GM19193 (cell line): ENCODE measurements around the gene MYADML2.

Experiments used
- POLR2A ChIP-seq: IDR thresholded peaks from 4 replicates; pipeline ENCODE4 v1.6.1; 2011; ENCODE audit not compliant: insufficient read depth, insufficient read length; ENCODE audit errors: extremely low read depth

MYADML2 gene

DNA sequence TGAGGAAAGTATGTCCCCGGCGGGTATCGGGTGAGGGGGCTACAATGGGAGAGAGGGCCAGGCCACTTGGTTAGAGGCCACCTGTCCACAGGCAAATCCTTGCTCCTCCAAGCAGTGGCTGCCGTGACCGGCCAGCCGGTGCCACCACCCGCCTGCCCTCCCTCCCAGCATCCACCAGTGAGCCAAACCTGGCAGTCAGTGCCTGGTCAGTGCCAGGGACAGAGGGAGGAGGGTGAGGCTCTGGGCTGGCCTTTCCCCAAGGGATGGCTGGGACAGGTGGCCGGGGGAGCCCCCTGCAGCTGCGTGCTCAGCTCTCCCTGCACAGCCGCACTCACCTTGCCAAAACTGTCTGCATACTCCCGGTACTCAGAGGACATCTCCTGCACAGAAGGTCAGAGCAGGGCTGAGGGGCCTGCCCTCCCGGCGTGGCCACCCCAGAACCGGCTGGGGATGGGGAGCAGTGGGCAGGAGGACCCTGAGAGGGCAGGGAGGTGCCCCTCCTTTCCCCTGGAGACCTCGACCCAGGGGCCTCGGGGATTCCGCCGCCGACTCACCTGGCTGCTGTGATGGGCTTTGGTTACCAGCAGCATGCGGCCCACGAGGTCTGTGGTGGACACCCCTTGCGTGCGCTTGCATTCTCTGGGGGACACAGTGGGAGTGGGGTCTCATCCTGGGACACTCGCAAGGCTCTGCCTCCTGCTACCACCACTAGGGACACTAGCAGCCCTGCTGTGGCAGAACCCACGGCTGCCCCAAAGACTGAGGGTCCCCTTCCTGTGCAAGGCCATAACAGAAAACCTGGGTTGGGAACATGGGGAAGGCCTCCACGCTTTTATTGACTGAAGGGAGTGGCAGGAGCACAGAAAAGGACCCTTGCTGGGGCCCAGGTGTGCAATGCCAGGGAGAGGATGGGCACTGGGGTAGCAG is 39.6 kb downstream of the MYADML2 start:
- no peak for TF ChIP-seq POLR2A

DNA sequence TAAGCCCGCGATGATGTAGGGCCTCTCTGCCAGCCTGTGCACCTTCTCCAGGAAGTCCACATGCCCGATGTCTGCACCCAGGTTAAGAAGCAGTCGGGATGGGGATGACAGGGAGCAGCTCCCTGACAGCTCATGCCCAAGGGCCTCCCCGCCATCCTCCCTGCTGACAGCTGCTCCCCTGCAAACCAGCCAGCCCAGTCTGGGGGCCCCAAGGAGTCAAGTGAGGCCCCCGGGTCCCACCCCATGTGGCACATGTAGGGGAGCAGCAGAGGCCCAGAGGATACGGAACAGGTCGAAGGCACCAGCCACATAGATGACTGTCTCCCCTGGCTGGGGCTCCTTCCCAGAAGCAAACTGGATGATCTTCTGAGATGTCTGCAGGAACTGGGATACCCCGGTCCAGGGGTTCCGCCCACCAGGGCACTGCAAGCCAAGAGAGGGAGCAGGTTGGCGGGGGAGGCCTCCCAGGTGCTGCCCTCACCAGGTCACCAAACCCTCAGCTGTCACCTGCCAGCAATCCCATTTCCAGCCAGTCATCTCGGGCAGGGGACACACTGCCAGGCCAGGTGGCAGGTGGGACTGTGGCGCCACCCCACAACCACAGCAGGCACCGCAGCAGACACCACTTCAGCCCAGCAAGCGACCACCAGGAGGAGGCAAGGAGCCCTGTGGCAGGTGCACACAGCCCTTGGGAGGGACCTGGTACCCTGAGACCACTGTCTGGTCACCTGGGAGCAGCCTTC is 40.4 kb downstream of the MYADML2 start:
- no peak for TF ChIP-seq POLR2A

DNA sequence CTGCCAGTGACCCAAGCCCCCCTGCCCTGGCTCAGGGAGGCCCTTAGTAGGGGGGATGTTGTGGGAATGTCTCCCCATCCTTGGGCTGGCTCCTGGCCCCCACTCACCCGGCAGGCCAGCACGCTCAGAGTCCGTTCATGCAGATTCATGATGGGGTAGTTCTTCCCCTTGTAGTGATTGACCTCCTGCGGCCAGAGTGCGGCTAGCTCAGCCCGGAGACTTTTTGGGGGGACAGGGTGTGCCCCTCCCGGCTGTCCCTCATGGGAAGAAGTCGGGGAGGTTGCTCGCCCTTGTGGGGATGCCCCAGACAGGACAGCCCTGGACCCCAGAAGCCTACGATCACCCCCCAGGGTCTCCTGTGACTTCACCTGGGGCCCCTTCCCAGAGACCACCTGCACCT is 41.0 kb downstream of the MYADML2 start:
- no peak for TF ChIP-seq POLR2A

GRCh38 chr17:81905424-81905875 is 41.6 kb downstream of the MYADML2 start:
- no peak for TF ChIP-seq POLR2A

- no peak for TF ChIP-seq POLR2A
Measured at GRCh38 chr17:81904600-81905423, 42.2 kb downstream of the MYADML2 start.

DNA sequence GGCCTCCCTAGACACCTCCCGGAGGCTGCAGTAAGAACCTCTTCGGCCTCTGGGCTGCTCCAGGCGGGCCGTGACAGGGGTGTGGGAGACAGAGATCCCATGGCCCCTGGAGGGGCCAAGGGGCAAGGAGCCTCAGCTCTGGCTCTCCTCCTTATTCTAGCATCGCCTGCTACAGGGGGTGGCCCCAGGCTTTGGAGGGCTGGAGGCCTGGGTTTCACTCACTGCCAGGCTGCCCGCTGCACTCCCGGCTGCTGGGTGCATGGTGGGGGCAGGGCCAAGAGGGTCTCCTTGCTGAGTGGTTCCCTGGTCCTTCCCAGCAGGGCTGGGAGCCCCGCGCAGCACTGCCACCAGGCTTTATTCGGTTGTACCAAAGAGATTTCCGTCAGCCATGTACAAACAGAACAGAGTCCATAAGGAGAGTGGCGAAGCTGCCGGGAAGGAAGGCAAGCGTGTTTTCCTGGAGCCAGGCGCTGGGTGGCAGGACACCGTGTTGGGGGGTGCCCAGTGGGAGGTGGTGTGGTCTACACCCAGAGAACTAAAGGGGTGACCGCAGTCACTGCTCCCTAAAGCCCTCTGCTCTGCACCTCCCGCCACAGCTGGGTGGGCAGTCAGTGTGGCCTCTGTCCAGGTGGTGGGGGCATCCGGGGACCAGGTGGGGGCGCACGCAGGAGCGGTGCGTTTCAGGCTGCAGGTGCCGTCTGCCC is 43.0 kb downstream of the MYADML2 start:
- TF ChIP-seq POLR2A = no peak

DNA sequence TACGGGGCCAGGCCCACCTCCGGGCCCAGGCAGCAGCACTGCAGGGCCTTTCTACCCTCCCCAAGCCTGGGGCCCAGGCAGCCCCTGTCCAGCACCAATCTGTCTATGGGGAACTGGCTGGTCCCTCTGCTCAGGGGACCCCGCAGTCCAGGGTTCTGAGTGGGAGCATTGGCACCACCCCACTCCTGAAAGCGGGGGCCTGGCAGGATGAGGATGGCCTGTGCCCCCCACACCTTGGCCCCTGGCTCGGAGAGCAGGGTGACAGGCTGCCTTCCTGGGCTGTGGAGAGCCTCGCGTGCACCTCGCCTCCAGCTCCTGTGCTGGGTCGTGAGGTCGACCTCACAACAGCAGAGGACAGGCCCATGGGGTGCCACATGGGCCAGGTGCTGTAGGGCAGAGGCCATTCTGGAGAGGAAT is 43.6 kb downstream of the MYADML2 start:
- TF ChIP-seq POLR2A = no peak

DNA sequence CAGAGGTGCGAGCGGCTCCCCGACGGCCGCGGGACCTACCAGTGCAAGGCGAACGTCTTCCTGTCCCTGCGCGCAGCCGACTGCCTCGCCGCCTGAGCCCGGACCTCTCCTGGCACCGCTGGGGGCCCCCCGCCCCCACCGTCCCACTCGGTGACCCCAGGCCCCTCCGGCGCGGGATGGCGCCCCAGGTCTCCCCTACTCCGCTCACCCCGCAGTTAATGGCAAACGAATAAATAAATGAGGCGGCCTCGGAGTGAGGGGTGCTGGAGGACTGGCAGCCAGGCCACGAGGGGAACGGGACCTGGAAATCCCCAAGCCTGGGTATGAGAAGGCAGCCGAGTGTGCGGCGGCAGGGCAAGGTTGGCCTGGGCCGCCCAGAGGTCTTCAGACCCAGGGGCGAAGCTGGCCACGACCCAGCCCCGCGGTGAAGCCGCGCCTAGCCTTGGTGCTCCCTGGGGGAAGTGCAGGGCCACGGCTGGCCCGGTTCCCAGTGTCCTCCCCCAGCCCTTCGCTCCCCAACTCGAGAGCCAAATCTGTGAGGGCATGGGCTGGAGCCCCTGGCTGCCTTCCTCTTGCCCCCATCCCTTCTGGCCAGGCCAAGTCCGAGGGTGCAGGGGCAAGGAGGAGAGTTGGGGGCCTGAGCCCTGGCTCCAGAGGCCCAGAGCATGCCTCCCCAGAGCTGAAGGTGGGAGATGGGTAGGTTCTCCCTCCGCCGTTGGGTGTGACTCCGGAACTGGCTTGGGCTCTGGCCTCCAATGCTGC is 44.2 kb downstream of the MYADML2 start:
- TF ChIP-seq POLR2A = no peak

GRCh38 chr17:81902023-81902652 is 44.9 kb downstream of the MYADML2 start, which contains the start of gene NPB:
Gene NPB (plus strand): TSS chr17:81902238. CDS start chr17:81902278, 40 bp downstream.
- no peak for TF ChIP-seq POLR2A

DNA sequence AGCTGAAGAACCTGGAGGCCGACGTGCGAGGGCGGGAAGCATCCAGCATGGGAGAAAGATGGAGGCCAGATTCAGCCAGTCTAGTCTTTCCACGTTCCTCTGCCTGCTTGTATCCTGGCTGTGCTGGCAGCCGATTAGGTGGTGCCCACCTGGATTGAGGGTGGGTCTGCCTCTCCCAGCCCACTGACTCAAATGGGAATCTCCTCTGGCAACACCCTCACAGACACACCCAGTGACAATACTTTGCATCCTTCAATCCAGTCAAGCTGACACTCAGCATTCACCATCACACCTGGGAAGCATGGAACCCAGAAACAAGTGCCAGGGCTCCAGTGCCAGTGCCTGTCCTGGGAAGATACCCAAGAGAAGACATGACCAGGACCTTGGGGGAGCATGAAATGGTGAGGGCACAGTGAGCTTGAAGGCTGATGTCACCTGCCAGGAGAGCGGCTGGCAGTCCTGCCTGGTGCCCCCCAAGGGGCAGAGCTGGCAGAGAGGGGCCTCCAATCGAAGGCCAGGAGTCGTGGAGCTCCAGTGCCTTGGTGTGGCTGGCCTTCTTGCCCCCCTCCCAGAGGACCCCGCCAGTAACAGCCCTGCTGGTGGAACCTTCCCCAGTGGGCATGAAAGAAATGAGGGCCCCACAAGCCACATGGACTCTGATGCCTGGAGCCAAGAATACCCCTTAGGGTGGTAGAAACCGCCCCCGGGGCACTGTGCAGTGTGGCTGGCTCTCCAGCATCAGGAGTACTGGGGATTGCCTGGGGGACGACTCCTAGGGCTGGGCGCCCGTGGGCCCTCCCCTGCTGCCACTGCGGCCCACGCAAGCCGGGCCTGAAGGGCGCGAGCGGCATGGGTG is 45.6 kb downstream of the MYADML2 start:
- no peak for TF ChIP-seq POLR2A

DNA sequence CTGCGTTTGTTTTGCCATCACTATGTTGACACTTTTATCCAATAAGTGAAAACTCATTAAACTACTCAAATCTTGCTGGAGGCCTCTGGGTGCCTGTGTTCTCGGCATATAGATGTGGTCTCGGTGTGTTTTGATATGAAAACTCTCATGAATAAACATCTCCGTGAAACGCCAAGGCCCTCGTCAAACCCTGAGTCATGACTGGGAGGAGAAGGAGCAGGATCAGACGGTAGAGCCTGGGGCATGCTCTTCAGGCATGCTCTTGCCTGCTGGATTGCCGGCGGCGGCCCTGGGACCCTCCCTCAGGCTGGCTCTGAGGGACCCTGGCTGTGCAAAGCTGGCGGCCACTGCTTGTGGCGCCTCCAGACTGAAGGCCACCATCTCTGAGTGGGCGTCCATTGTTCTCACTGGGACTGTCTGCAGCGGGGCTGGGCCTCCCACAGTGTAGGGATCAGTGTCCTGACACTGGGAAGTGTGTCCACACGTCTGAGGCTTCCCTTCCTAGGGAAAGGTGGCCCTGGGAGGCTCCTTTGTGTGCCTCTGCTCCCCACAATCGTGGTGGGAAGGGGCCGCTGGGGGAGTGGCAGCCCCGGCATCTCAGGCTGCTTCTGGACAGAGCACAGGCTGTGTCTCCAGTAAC is 46.7 kb downstream of the MYADML2 start:
- no peak for TF ChIP-seq POLR2A
